T-helper 1 cell treated with Interleukin-12 subunit alpha and Interleukin-12 subunit beta and Interleukin-4 antibody, amounts not matched to agents 30 ng/mL and 1 ng/mL, for 36 hours (primary cell): Measurements from ENCODE around the gene WDR31. TPM values are rescaled to one million over a fixed set of nuclear protein-coding genes. Genes with fewer than 3 reads are reported as not detected.
"Not testable (repeated sequence)": the region's sequence is repeated elsewhere in the genome, so short reads cannot be mapped to it uniquely, and the experiment has no call there.

Experiments
- intact Hi-C: fragments of 100-400 bp; cut with micrococcal nuclease; formaldehyde crosslinking; loops from one replicate; pipeline ENCODE4 v1.15.1; 2024
- total RNA-seq: library from RNA; stranded (reverse); gene quantifications from 2 replicates; pipeline ENCODE4 v1.2.3, GENCODE V29; 2022

WDR31 gene
- total RNA-seq = 1.2 and 2.0 TPM in 2 replicates

DNA sequence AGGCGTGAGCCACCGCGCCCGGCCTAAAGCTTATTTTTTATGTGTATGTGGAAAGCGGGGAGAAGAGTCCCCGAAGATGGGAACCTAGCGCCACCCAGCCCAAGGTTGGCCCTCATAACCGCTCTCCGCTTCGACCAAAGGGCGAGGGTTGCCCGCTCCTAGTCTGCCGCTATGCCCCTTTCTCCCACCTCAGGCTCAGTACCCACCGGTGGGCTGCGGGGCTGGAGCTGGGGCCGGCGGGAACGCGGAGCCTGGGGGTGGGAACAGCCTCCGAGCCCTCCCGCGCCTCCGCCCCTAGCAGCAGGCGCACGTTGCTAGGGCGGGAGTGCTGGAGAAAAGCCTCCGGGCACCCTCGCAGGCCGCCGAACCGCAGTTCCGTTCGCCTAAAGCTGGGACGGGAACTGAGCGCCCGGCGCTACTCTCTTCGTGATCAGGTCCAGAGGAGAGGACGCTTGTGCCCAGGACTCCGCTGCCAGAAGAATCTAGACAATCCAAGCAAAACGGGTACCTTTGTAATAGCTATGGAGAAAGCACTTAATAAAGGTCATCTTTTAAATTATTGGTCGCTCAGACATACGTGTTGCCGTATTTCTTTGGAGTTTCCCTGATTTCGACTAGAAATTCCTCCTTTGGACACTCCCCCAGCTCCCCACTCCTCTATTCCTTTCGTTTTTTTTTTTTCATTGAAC, at the start of gene WDR31:
TSS of gene WDR31 (minus strand) at position 265 of the 689 bp plus-strand sequence. CDS start 8,253 bp downstream, outside the sequence.
- intact Hi-C loops = loop anchor here (1.0 to 10.0 kb wide), 9 partner anchors 9 to 1045 kb away; partner anchors contain the start of genes AKNA, ALAD, BSPRY and C9orf43

DNA sequence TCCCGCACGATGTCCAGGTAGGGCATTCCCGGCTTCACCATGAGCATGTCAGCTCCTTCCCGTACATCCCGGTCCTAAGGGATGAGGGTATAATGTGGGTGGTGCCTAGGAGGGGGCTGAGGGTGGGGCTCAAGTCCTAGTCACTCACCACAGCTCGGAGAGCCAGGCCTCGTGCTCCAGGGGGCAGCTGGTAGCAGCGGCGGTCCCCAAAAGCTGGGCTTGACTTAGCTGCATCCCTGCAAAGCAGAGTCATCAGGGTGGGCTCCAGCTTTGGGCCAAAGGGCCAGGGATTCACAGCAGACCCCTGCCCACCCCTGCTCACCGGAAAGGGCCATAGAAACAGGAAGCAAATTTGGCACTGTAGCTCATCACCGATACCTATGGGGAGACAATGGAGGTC, 49.4 kb upstream of the WDR31 start:
- intact Hi-C loops = no loop called here

- intact Hi-C loops = no loop called here
Measured at GRCh38 chr9:113388833-113389232, 48.8 kb upstream of the WDR31 start.

- intact Hi-C loops = no loop called here
Measured at GRCh38 chr9:113387560-113388230, 47.6 kb upstream of the WDR31 start.

DNA sequence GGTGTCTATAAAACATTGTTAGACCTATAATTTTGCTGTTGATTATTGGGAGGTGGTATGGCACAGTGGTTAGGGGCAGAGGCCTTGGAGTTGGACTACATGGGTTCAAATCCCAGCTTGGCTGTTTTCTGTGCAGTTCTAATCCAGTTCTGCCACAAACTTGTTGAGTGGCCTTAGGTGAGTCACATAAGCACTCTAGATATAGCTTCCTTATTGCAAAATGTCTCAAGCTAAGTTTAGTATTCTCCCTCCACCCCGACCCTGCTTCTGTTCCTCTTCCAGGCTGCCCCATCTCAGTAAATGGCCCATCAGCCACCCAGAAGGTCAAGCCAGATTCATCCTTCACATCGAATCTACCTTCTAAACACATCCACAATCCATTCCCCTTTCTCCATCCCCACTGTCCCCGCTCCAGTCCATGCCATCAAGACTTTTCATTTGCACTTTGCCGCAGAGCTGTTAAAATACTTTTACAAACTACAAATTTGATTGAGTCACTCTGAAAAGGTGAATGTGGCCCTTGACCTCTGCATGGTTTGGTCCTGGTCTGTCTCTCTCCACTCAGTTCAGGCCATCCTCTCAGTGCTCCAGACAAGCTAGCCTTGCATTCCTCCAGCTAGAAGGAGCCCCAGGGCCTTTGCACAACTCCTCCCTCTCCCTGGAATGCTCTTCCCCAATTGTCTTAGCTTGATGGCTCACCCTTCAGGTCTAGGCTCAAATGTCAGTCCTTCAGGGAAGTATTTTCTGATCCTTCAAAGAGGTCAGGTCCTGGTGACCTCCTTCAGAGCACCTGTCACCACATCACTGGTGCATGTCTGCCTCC, 46.7 kb upstream of the WDR31 start:
- intact Hi-C loops = no loop called here

GRCh38 chr9:113381909-113382411, 41.9 kb upstream of the WDR31 start:
- intact Hi-C loops = no loop called here

- intact Hi-C loops = not testable (repeated sequence)
Measured at GRCh38 chr9:113381441-113381840, 41.4 kb upstream of the WDR31 start.

DNA sequence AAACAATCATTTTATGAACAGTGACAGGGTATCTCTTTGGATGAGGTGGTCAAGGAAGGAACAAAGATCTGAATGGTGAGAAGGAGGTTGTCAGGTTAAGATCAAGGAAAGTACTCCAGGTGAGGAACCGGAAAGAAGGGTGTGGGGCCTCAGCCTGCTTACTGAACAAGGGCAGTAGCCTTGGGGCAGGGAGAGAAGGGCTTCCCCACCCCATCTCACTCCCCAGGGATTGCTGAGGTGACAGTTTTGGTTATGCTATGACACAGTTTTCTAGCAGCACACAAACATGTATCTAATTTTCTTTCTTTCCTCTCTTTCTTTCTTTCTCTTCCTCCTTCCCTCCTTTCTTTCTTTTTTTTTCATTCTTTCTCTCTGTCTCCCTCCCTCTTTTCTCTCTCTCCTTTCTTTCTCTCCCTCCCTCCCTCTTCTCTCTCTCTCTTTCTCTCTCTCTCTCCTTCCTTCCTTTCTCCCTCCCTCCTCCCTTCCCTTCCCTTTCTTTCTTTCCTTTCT, 40.8 kb upstream of the WDR31 start:
- intact Hi-C loops = no loop called here

DNA sequence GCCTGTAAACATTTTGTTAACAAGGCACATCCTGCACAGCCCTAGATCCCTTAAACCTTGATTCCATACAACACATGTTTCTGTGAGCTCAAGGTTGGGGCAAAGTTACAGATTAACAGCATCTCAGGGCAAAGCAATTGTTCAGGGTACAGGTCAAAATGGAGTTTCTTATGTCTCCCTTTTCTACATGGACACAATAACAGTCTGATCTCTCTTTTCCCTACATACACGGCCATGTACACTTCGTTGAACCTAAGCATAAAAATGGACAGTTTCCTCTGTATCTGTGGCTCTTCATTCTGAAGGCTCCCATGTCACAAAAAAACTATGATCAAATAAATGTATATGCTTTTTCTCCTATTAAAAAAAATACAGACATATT, 39.7 kb upstream of the WDR31 start:
- intact Hi-C loops = not testable (repeated sequence)

- intact Hi-C loops = not testable (repeated sequence)
Measured at GRCh38 chr9:113379094-113379828, 39.2 kb upstream of the WDR31 start.

- intact Hi-C loops = loop anchor here (1.0 kb wide), 8 partner anchors 24 to 156 kb away; partner anchors contain the start of genes ALAD, C9orf43, CDC26 and FKBP15
Measured at GRCh38 chr9:113376634-113377567, 36.8 kb upstream of the WDR31 start, which contains the start of gene HDHD3. Gene HDHD3, minus strand, starts transcription at chr9:113376986. Its CDS starts 2,632 bp downstream, at chr9:113374354.

GRCh38 chr9:113375057-113376023, 35.3 kb upstream of the WDR31 start:
- intact Hi-C loops = loop anchor here (1.0 kb wide), 4 partner anchors 24 to 142 kb away; partner anchors contain the start of gene WDR31

DNA sequence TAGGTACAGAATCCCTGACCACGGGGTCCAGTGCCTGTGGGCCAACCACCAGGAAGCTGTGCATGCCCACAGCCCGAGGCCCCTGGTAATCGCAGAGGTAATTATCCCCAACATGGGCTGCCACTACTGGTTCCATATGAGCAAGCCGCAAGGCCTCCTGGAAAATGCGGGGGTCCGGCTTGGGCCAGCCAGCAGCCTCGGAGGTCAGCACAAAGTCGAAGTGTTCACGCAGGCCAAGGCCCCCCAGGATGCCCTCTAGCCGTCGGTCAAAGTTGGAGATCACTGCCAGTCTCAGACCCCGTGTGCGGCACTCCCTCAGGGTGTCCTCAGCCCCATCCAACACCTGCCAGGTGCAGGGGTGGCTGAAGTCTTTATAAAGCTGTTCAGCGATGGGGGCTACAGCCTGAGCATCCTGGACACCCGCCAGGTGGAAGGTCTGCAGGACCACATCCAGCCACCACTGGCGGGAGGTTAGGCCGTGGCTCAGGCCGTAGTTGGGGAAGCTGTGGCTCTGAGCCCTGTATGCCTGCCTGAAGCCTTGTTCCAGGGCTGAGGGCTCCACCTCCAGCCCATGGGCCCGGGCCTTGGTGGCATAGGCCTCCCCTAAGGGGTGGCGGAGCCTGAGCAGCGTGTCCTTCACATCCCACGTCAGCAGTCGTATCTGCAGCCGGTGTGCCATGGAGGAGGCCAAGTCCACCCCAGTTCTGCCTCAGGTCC, 33.8 kb upstream of the WDR31 start:
- intact Hi-C loops = no loop called here

- intact Hi-C loops = no loop called here
Measured at GRCh38 chr9:113373256-113373655, 33.2 kb upstream of the WDR31 start.

DNA sequence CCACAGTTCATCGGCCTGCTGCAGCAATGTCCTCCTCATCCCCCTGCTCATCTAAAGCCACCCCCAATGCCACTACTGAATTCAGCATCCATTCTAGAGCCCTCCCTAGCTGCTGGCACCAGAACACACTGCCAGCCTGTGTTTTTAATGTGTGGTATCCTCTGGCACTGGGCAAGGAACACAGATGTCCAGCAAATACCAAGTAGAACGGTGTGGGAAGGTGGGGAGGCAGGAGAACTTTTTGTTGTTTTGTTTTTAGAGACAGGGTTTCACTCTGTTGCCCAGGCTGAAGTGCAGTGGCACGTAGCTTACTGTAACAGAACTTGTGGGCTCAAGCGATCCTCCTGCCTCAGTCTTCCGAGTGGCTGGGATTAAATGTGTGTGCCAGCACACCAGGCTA, 32.0 kb upstream of the WDR31 start:
- intact Hi-C loops = no loop called here

DNA sequence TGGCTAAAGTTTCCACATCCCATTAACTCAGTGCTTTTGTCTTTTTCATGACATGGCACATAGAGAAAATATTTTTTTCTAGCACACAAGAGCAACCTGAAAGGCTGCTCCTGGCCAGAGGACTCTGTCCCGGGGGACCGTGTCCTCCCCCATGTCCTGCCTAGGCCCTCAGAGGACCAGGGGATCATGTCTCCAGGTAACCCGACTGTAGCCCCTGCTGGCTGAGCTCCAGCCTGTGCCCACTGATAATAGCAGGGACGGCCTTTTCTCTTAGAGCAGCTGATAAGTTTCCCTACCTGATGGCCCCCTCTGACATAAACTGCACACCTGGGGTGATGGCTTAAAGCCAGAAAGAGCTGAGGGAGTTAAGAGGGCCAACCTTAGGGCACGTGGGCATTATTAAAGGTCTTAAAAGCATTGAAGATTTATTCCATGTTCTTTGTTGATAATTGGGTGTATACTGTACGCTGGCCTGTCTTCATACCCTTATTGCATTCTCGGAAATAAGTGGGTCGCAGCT, 30.8 kb upstream of the WDR31 start:
- intact Hi-C loops = no loop called here

- intact Hi-C loops = no loop called here
Measured at GRCh38 chr9:113369855-113370140, 29.7 kb upstream of the WDR31 start.
